Measurements from ENCODE around the gene FMNL3. TPM values are rescaled to one million over a fixed set of nuclear protein-coding genes. Genes with fewer than 3 reads are reported as not detected.

Gene FMNL3
- total and polyA plus RNA-seq, 2 of the 8 experiments (the other 6 are each of a cell fraction or from before 2014, with no cell fraction given), result 8.6 to 29.0 TPM

DNA sequence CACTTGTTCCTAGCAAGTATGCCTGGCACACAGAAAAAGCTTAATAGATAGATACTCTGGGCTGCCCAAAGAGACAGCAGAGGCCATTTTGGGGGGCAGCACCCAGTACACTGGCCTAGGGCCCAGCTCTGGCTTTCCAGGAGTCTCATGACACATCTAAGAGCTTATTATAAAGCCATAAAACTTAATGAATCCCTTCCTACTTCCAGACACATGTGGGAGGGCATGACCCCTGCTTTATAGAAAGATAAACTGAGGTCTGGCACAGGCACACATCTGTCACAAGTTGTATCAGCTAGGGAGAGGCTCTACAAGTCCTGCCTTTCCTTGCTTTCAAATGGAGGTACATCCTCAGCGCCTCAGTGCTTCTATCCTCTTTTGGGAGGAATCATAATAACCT lies 27.1 kb downstream of the FMNL3 start (continued):
- TF ChIP-seq RBBP5 (IDR thresholded peaks at IDR 0.05; ENCODE audit: borderline replicate concordance, low read depth, low read length), result no peak
- TF ChIP-seq BACH1 (IDR thresholded peaks at IDR 0.05; ENCODE audit: low read length), result no peak
- TF ChIP-seq SP4 (IDR thresholded peaks at IDR 0.05; ENCODE audit: low read length), result no peak
- no peak for TF ChIP-seq CBX5 (IDR thresholded peaks at IDR 0.05; ENCODE audit: low read depth, low read length)

Measured in H1 (cell line).